Choroid plexus epithelial cell (primary cell): ENCODE data around the gene CASP2.

Source experiments
- DNase-seq: peaks from one replicate; pipeline ENCODE4 v3.0.0-alpha.2; 2010; ENCODE audit warnings: low read depth
- H3K4me3 ChIP-seq: 2 replicates; pipeline ENCODE4 v1.5.1; 2011; ENCODE audit warnings: low read depth, mild to moderate bottlenecking, control low read depth, low read length, moderate library complexity
- CTCF ChIP-seq: conservative IDR thresholded peaks from 2 replicates; pipeline ENCODE4 v1.5.1; 2011; ENCODE audit warnings: low read depth, mild to moderate bottlenecking, control low read depth, inconsistent platforms, low read length, moderate library complexity

Gene CASP2

DNA sequence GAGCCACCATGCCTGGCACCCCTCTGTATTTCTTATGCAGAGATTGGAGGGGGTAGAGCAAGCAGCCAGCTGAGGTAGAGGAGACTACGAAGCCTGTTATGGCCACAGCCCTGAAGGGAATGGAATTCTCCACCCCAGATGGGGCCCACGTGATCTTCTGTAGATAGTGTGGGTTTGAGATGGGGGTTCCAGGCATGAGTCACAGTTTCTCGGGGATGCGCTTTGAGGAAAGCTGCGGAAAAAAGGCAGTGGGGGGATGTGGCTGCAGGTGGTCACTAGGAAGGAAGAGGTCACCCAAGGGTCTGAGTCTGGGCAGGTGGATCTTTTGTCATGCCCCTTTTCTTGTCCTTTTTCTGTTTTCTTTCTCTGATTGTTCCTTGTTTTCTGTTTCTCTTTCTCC, 62.9 kb downstream of the CASP2 start:
- DNase-seq = no peak
- no peak for TF ChIP-seq CTCF
- no peak overlapping the region for H3K4me3 ChIP-seq

GRCh38 chr7:143351574-143351973, 63.4 kb downstream of the CASP2 start:
- no peak for TF ChIP-seq CTCF
- DNase-seq = no peak
- H3K4me3 ChIP-seq = no peak overlapping the region

- no peak for DNase-seq
- TF ChIP-seq CTCF = no peak
These were observed 64.4 kb downstream of the CASP2 start for GRCh38 chr7:143352531-143353002.

DNA sequence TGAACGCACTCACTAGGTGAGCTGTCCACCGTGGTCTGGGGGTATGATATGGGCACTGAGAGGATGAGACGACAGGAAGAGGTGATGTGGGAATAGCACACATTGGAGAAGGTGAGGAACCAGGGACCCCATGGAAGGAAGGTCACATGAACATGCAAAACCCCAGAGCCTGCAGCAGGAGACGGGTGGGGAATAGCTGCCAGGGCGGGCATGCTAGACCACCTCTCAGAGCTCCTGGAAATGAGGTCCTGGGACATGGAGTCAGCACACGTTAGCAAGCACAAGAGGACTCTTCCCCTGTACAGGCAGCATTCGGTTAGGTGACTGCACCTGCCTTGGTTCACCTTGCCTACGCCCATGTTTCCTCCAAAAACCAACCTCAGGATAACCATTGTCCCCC, 66.2 kb downstream of the CASP2 start:
- DNase-seq = no peak
- no peak overlapping the region for H3K4me3 ChIP-seq
- no peak for TF ChIP-seq CTCF

More at GRCh38 chr7:143352531-143353002, 64.4 kb downstream of the CASP2 start:
- H3K4me3 ChIP-seq = no peak overlapping the region

GRCh38 chr7:143354965-143355364, 66.8 kb downstream of the CASP2 start:
- TF ChIP-seq CTCF = no peak
- DNase-seq = no peak
- no peak overlapping the region for H3K4me3 ChIP-seq

- peak; percentile 47 for DNase-seq
- no peak overlapping the region for H3K4me3 ChIP-seq
- peak; percentile 31 for TF ChIP-seq CTCF
These were observed 67.6 kb downstream of the CASP2 start for GRCh38 chr7:143355450-143356385.
